ENCODE data around the gene NFATC3. TPM values are rescaled to one million over a fixed set of nuclear protein-coding genes. Genes with fewer than 3 reads are reported as not detected.
A peak's percentile ranks its signal among the peaks of the same experiment; 100 is the strongest.

The NFATC3 gene
- total and polyA plus RNA-seq, 2 of the 8 experiments (the other 6 are each of a cell fraction or from before 2014, with no cell fraction given): 17.6 to 34.5 TPM

DNA sequence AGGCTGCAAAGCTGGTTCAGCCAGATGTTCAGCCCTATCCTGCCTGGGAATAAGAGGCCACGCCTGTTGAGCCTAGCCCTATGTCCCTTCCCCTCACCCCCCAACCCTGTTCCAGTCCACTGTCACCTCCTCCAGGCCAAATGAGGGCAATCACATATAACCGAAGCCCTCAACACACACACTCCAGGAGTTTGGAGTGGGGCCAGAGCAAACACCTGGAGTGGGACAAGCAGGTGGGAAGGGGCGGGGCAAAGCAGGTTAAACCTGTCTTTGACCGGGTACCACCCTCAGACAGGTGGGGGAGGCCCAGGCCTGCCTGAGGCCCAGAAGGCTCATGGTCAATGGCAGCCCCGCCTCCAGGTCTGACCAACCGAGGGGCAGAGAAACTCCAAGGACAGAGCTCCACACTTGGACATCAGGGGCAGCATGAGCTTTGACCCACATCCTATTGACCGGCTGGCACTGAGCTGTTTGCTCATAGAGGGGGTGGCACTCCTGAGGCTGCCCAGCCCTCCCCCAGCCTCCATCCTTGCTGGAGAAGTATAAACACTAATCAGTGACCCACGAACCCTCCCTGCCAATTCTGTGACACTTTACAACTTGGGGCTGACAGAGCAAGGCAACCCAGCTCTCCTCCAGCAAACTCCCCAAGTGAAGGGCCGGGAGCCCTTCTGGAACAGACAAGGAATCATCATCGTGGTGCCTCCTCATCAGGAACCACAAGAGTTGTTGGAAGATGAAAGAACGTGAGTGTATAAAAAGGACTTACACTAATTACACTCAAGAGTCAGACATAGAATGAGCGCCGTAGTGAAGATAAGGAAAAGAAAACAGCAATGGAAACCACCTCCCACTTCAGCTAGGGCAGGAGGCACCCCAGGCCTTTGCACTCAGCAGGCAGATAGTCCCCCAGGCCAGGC is 149.3 kb downstream of the NFATC3 start:
- no peak overlapping the region for H2AFZ ChIP-seq (ENCODE audit: low read length)
- ChIA-PET POLR2A (ENCODE audit: partially characterized antibody) (interaction anchor here (0.6 to 5.9 kb wide), 15 partner anchors 8 to 516 kb away, joined by 3 to 61 read pairs (median 3); partner anchors contain the start of genes GFOD2, NFATC3, PLA2G15 and RANBP10), CTCF (ENCODE audit: partially characterized antibody) (interaction anchor here (0.5 to 1.5 kb wide), 6 partner anchors 15 to 173 kb away, joined by 3 to 13 read pairs (median 4); no protein-coding TSS in a partner anchor)
- peak overlapping the region; percentile 35; the same call in 1 of the 2 replicates for H2BK12ac ChIP-seq (ENCODE audit: low read depth, low read length)
- peak overlapping the region; percentile 24; the same call in 1 of the 2 replicates for H2BK15ac ChIP-seq (ENCODE audit: low read length)
- no peak overlapping the region for H4K91ac ChIP-seq (replicated peaks; ENCODE audit: insufficient read length, low read length)
- no peak overlapping the region for H3K4ac ChIP-seq (replicated peaks; ENCODE audit: insufficient read length, low read depth, low read length)
- H3K36me3 ChIP-seq (ENCODE audit: control insufficient read depth in 2 of 4, insufficient read depth in 4 of 4, low read length in 3 of 4): peaks cover 9 to 30% (median 28%) of the 10 kb centered on the region in 4 experiments
- peaks cover 21 to 33% of the 10 kb centered on the region in 2 experiments for H4K20me1 ChIP-seq (replicated peaks in 1 of 2; ENCODE audit: control insufficient read depth in 1 of 2, insufficient read depth in 2 of 2, low read length in 2 of 2)
- H3K27me3 ChIP-seq (replicated peaks in 1 of 4; ENCODE audit: control insufficient read depth in 3 of 4, extremely low read depth in 1 of 4, insufficient read depth in 3 of 4, low read length in 3 of 4): no peaks in the 10 kb centered on the region
- no peak overlapping the region for H2BK120ac ChIP-seq (replicated peaks; ENCODE audit: low read depth, low read length)
- 54% methylated on average over 13 of the region's 13 CpGs; no CpG with 5 or more reads in 1 of the 2 experiments for WGBS, 2 experiments (ENCODE audit: extremely low coverage in 1 of 2, insufficient coverage in 1 of 2, insufficient read length in 1 of 2, insufficient replicate concordance in 2 of 2, low coverage in 1 of 2, low lambda C conversion rate in 2 of 2, missing lambda C conversion rate in 1 of 2)
- peak in 1 of 2 experiments; percentile 80 for DNase-seq (ENCODE audit: low read depth in 1 of 2, low spot score in 2 of 2)
- H3K27ac ChIP-seq (ENCODE audit: low read depth, low read length): no peak overlapping the region
- peaks cover 5% of the 10 kb centered on the region; the same call in 1 of the 2 replicates for H3K79me1 ChIP-seq (ENCODE audit: low read depth, low read length)
- no peak overlapping the region for H3K56ac ChIP-seq (replicated peaks; ENCODE audit: insufficient read length, low read depth, low read length)
- peak overlapping the region in 3 of 4 experiments; percentile 30 to 75 (median 73); a peak in 5 of 7 replicates for H3K9ac ChIP-seq (replicated peaks in 1 of 4; ENCODE audit: extremely low read depth in 1 of 4, low read depth in 3 of 4, low read length in 3 of 4)
- H3K79me2 ChIP-seq (ENCODE audit: control insufficient read depth in 1 of 2, insufficient read depth in 2 of 2, low read length in 2 of 2): peaks cover 5 to 19% of the 10 kb centered on the region in 2 experiments
- peak overlapping the region; percentile 59 to 85 (median 82) for H3K4me3 ChIP-seq (ENCODE audit: extremely low read depth in 1 of 4, insufficient read depth in 2 of 4, low read depth in 3 of 4, low read length in 4 of 4)
- no peak overlapping the region for H3K14ac ChIP-seq (ENCODE audit: insufficient read length)
- H4K8ac ChIP-seq (ENCODE audit: extremely low read depth, insufficient read depth, low read length): peak overlapping the region; percentile 18; the same call in 1 of the 2 replicates
- peaks cover 0 to 24% (median 19%) of the 10 kb centered on the region in 4 experiments; a peak in 5 of 7 replicates for H3K4me1 ChIP-seq (replicated peaks in 1 of 4; ENCODE audit: control insufficient read depth in 3 of 4, insufficient read depth in 4 of 4, low read length in 3 of 4)
- H3K23me2 ChIP-seq (ENCODE audit: low read depth, low read length): peaks cover 22% of the 10 kb centered on the region
- H2AK5ac ChIP-seq (ENCODE audit: low read depth, low read length): peak overlapping the region; percentile 33; the same call in 1 of the 2 replicates
- H3K9me3 ChIP-seq (ENCODE audit: insufficient read depth in 2 of 2, low read depth in 1 of 2, low read length in 1 of 2): no peaks in the 10 kb centered on the region
- H3K23ac ChIP-seq (ENCODE audit: insufficient read length): no peak overlapping the region
- no peak for FAIRE-seq
- no peak overlapping the region for H2BK20ac ChIP-seq (ENCODE audit: low read length)
- H3K4me2 ChIP-seq (ENCODE audit: insufficient read depth in 1 of 2, low read depth in 2 of 2, low read length in 2 of 2): peak overlapping the region; percentile 99
- no peak overlapping the region for H4K5ac ChIP-seq (ENCODE audit: insufficient read length, low read depth, low read length)
- H2BK5ac ChIP-seq (ENCODE audit: low read depth, low read length): peak overlapping the region; percentile 93; the same call in 1 of the 2 replicates
- H3K18ac ChIP-seq (ENCODE audit: extremely low read depth, low read length): peak overlapping the region; percentile 87
- TF ChIP-seq CEBPB (IDR thresholded peaks at IDR 0.05; ENCODE audit: low read depth, low read length) (no peak), BACH1 (IDR thresholded peaks at IDR 0.05; ENCODE audit: low read length) (no peak), YY1 (IDR thresholded peaks at IDR 0.05; ENCODE audit: low read depth, low read length) (no peak), ASH2L (IDR thresholded peaks at IDR 0.05; ENCODE audit: low read length) (peak; percentile 37), ZNF274 (IDR thresholded peaks at IDR 0.05; ENCODE audit: borderline replicate concordance, extremely low read depth, low read length) (no peak), CHD1 (IDR thresholded peaks at IDR 0.05; ENCODE audit: low read depth, low read length) (no peak), KDM4A (IDR thresholded peaks at IDR 0.05; ENCODE audit: low read depth, low read length, severe bottlenecking) (no peak)
- TF ChIP-seq, protein P1, sequence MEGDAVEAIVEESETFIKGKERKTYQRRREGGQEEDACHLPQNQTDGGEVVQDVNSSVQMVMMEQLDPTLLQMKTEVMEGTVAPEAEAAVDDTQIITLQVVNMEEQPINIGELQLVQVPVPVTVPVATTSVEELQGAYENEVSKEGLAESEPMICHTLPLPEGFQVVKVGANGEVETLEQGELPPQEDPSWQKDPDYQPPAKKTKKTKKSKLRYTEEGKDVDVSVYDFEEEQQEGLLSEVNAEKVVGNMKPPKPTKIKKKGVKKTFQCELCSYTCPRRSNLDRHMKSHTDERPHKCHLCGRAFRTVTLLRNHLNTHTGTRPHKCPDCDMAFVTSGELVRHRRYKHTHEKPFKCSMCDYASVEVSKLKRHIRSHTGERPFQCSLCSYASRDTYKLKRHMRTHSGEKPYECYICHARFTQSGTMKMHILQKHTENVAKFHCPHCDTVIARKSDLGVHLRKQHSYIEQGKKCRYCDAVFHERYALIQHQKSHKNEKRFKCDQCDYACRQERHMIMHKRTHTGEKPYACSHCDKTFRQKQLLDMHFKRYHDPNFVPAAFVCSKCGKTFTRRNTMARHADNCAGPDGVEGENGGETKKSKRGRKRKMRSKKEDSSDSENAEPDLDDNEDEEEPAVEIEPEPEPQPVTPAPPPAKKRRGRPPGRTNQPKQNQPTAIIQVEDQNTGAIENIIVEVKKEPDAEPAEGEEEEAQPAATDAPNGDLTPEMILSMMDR (IDR thresholded peaks at IDR 0.05; ENCODE audit: control extremely low read depth in 1 of 3, insufficient read depth in 1 of 3, low read depth in 1 of 3, low read length in 3 of 3): no peak

Data from H1 (cell line).